ENCODE data around the gene SLC43A3.
A peak's percentile ranks its signal among the peaks of the same experiment; 100 is the strongest.

SLC43A3 gene

GRCh38 chr11:57427727-57428082, 784 bp upstream of the SLC43A3 start:
- DNase-seq, result no peak

GRCh38 chr11:57426439-57426928, 437 bp downstream of the SLC43A3 start:
- peak; percentile 34 to 70 for DNase-seq

- no peak for DNase-seq
Measured at GRCh38 chr11:57425565-57426438, 1.1 kb downstream of the SLC43A3 start.

GRCh38 chr11:57424792-57425564, 1.9 kb downstream of the SLC43A3 start:
- peak; percentile 93 to 96 for DNase-seq

- no peak for DNase-seq
Measured at GRCh38 chr11:57424137-57424791, 2.7 kb downstream of the SLC43A3 start.

- DNase-seq, result no peak
Measured at GRCh38 chr11:57422669-57423068, 4.3 kb downstream of the SLC43A3 start.

- DNase-seq, result no peak
Measured at GRCh38 chr11:57421805-57422204, 5.1 kb downstream of the SLC43A3 start.

GRCh38 chr11:57421066-57421465, 5.9 kb downstream of the SLC43A3 start:
- DNase-seq, result no peak

GRCh38 chr11:57419146-57419545, 7.8 kb downstream of the SLC43A3 start:
- no peak for DNase-seq

- DNase-seq, result no peak
Measured at GRCh38 chr11:57418131-57418530, 8.8 kb downstream of the SLC43A3 start.

GRCh38 chr11:57417056-57417455, 9.9 kb downstream of the SLC43A3 start:
- DNase-seq, result no peak

- no peak for DNase-seq
Measured at GRCh38 chr11:57416436-57416835, 10.5 kb downstream of the SLC43A3 start.

- DNase-seq, result no peak
Measured at GRCh38 chr11:57414612-57415212, 12.2 kb downstream of the SLC43A3 start.

- no peak for DNase-seq
Measured at GRCh38 chr11:57413681-57414080, 13.2 kb downstream of the SLC43A3 start.

- DNase-seq, result peak; percentile 39 to 52
Measured at GRCh38 chr11:57410287-57410686, 16.6 kb downstream of the SLC43A3 start.

GRCh38 chr11:57409321-57410100, 17.4 kb downstream of the SLC43A3 start:
- DNase-seq, result no peak

- no peak for DNase-seq
Measured at GRCh38 chr11:57408771-57409170, 18.1 kb downstream of the SLC43A3 start.

- no peak for DNase-seq
Measured at GRCh38 chr11:57407941-57408475, 18.9 kb downstream of the SLC43A3 start.

- DNase-seq, result no peak
Measured at GRCh38 chr11:57407010-57407920, 19.7 kb downstream of the SLC43A3 start.

GRCh38 chr11:57406337-57406904, 20.5 kb downstream of the SLC43A3 start:
- peak; percentile 67 to 83 for DNase-seq
